ENCODE measurements around the gene AMPD2.

DNA sequence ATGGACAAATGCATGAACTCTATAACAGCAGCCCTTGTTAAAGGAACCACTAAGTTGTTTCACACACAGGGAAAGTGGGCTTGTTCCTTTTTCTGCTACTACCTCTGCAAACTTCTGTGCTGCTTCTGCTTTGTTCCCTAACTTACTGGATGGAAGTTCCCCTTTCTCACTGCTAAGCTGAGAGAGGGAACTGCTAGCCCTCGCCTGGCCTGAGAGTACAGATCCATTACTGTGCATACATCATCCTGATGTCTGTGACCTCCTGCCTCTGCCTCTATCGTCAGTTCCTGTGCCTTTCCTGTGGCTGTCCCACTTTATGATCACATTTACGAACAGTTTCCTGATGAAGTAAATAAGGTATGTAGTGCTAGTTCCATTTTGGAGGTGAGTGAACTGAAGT, 3.8 kb upstream of the AMPD2 start:
- TF ChIP-seq, protein P1, sequence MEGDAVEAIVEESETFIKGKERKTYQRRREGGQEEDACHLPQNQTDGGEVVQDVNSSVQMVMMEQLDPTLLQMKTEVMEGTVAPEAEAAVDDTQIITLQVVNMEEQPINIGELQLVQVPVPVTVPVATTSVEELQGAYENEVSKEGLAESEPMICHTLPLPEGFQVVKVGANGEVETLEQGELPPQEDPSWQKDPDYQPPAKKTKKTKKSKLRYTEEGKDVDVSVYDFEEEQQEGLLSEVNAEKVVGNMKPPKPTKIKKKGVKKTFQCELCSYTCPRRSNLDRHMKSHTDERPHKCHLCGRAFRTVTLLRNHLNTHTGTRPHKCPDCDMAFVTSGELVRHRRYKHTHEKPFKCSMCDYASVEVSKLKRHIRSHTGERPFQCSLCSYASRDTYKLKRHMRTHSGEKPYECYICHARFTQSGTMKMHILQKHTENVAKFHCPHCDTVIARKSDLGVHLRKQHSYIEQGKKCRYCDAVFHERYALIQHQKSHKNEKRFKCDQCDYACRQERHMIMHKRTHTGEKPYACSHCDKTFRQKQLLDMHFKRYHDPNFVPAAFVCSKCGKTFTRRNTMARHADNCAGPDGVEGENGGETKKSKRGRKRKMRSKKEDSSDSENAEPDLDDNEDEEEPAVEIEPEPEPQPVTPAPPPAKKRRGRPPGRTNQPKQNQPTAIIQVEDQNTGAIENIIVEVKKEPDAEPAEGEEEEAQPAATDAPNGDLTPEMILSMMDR (IDR thresholded peaks at IDR 0.05; ENCODE audit: low read depth, low read length): no peak
- TF ChIP-seq, protein P2, sequence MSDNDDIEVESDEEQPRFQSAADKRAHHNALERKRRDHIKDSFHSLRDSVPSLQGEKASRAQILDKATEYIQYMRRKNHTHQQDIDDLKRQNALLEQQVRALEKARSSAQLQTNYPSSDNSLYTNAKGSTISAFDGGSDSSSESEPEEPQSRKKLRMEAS (IDR thresholded peaks at IDR 0.05; ENCODE audit: low read depth, low read length): no peak

All from NB4 (cell line).